Mesendoderm (in vitro differentiated cells): ENCODE results near the gene PGAM5. TPM values are rescaled to one million over a fixed set of nuclear protein-coding genes. Genes with fewer than 3 reads are reported as not detected.
A peak's percentile ranks its signal among the peaks of the same experiment; 100 is the strongest.

Experiments used
- DNase-seq: peaks from one replicate; pipeline ENCODE4 v3.0.0; 2013
- H2AK5ac ChIP-seq: 2 replicates; pipeline ENCODE4 v1.6.1; 2013; ENCODE audit warnings: low read length, inconsistent platforms
- H2BK120ac ChIP-seq: 2 replicates; pipeline ENCODE4 v1.6.1; 2013; ENCODE audit warnings: low read depth, mild to moderate bottlenecking, low read length, moderate library complexity, mixed read lengths
- H2BK15ac ChIP-seq: replicated peaks from 2 replicates; pipeline ENCODE4 v1.6.1; 2013; ENCODE audit warnings: low read depth, mild to moderate bottlenecking, moderate library complexity
- H2BK5ac ChIP-seq: 2 replicates; pipeline ENCODE4 v1.6.1; 2013; ENCODE audit warnings: low read length, inconsistent platforms
- H3K18ac ChIP-seq: 2 replicates; pipeline ENCODE4 v1.6.1; 2013; ENCODE audit warnings: mild to moderate bottlenecking, low read length, mixed read lengths
- H3K23ac ChIP-seq: one replicate; pipeline ENCODE4 v1.6.1; 2013; ENCODE audit warnings: low read length
- H3K27ac ChIP-seq: 2 replicates; pipeline ENCODE4 v1.5.1; 2013; ENCODE audit warnings: low read depth, mild to moderate bottlenecking, inconsistent platforms, low read length, moderate library complexity
- H3K27me3 ChIP-seq: 2 replicates; pipeline ENCODE4 v1.6.1; 2013; ENCODE audit warnings: low read length, control low read depth, mild to moderate bottlenecking, inconsistent platforms; ENCODE audit not compliant: insufficient read depth, poor library complexity
- H3K36me3 ChIP-seq: 2 replicates; pipeline ENCODE4 v1.6.1; 2013; ENCODE audit warnings: low read length, inconsistent platforms; ENCODE audit not compliant: control insufficient read depth, insufficient read depth
- H3K4ac ChIP-seq: one replicate; pipeline ENCODE4 v1.6.1; 2013; ENCODE audit warnings: low read depth, mild to moderate bottlenecking, low read length, moderate library complexity
- H3K4me1 ChIP-seq: 2 replicates; pipeline ENCODE4 v1.6.1; 2013; ENCODE audit warnings: low read depth, low read length, inconsistent platforms; ENCODE audit not compliant: control insufficient read depth
- H3K4me2 ChIP-seq: 2 replicates; pipeline ENCODE4 v1.6.1; 2013; ENCODE audit warnings: low read length
- H3K4me3 ChIP-seq: 2 replicates; pipeline ENCODE4 v1.5.1; 2013; ENCODE audit warnings: mild to moderate bottlenecking, low read length
- H3K56ac ChIP-seq: one replicate; pipeline ENCODE4 v1.6.1; 2013; ENCODE audit warnings: low read length
- H3K79me1 ChIP-seq: 2 replicates; pipeline ENCODE4 v1.6.1; 2013; ENCODE audit warnings: low read length, inconsistent platforms
- H3K79me2 ChIP-seq: 2 replicates; pipeline ENCODE4 v1.6.1; 2013; ENCODE audit warnings: mild to moderate bottlenecking, low read length; ENCODE audit not compliant: control insufficient read depth, insufficient read depth
- H3K9ac ChIP-seq: 2 replicates; pipeline ENCODE4 v1.6.1; 2013; ENCODE audit warnings: low read length, inconsistent platforms
- H4K5ac ChIP-seq: one replicate; pipeline ENCODE4 v1.6.1; 2013; ENCODE audit warnings: low read length
- H4K8ac ChIP-seq: one replicate; pipeline ENCODE4 v1.6.1; 2013; ENCODE audit warnings: low read depth, mild to moderate bottlenecking, control low read depth, low read length, moderate library complexity
- WGBS: extraction: QIAGEN DNeasy Blood & Tissue Kit; methylation state at CpG from one replicate; pipeline ENCODE4 v1.1.7; 2013; ENCODE audit warnings: low lambda C conversion rate, missing lambda C conversion rate; ENCODE audit not compliant: insufficient coverage; ENCODE audit errors: extremely low coverage; 5-methylcytosine and 5-hydroxymethylcytosine counted together
- polyA plus RNA-seq, 2 experiments: library from polyadenylated mRNA; stranded (reverse); fragments of 200-250 nt; gene quantifications; one replicate each; pipeline ENCODE4 v1.2.3, GENCODE V29; 2013

Gene PGAM5
- polyA plus RNA-seq (2013, experiment 1 of 2), result 46.3 TPM
- polyA plus RNA-seq (2013, experiment 2 of 2), result 48.6 TPM

DNA sequence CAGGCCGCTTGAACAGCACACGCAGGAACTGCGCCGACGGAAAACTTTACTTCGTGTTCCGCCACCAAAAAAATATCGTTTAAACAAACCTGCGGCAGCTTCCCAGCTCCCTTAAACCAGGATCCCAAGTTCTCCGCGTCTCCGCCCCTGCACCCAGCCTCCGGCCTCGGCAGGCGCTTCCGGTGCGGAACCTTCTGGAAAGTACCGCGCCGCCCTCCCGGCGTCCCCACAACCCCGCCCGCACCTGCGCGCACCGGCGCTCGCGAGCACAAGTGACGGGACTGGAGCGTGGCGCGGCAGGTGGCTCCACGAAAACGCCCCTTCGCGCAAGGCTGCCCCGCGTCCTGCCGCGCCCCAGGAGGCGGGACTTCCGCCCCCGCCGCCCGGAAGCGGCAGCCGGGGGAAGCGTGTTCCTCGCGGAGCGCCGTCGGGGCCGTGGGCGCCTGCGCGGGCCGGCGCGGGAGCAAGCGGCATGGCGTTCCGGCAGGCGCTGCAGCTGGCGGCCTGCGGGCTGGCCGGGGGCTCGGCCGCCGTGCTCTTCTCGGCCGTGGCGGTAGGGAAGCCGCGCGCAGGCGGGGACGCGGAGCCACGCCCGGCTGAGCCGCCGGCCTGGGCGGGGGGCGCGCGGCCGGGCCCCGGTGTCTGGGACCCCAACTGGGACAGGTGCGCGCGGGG, at the start of gene PGAM5:
Gene PGAM5 (plus strand): TSS at position 438 of the 675 bp plus-strand sequence. CDS start 35 bp downstream, at position 473.
- Histone ChIP-seq H3K27ac (peak within 1 kb of the TSS; percentile 52), H4K5ac (no peak within 1 kb of the TSS), H3K4me2 (peak within 1 kb of the TSS; percentile 87), H3K56ac (peak within 1 kb of the TSS; percentile 96), H3K36me3 (peaks cover 4% of the 10 kb centered on the region), H3K27me3 (no peaks in the 10 kb centered on the region), H3K4me1 (no peaks in the 10 kb centered on the region), H3K79me2 (peaks cover 26% of the 10 kb centered on the region), H2AK5ac (peak within 1 kb of the TSS; percentile 51), H2BK120ac (no peak within 1 kb of the TSS), H3K4me3 (peak within 1 kb of the TSS; percentile 84), H3K23ac (peak within 1 kb of the TSS; percentile 94), H4K8ac (no peak within 1 kb of the TSS), H2BK5ac (no peak within 1 kb of the TSS), H3K18ac (peak within 1 kb of the TSS; percentile 78), H3K4ac (peak within 1 kb of the TSS; percentile 41), H2BK15ac (no peak within 1 kb of the TSS), H3K79me1 (peaks cover 10% of the 10 kb centered on the region), H3K9ac (peak within 1 kb of the TSS; percentile 93)
- WGBS, result no CpG with 5 or more reads among the region's 94 CpGs
- DNase-seq, result peak; percentile 87

GRCh38 chr12:132660996-132661395, 49.6 kb upstream of the PGAM5 start:
- no peak overlapping the region for H4K5ac ChIP-seq
- no peak overlapping the region for H4K8ac ChIP-seq
- H3K56ac ChIP-seq, result no peak overlapping the region
- H3K27me3 ChIP-seq, result no peaks in the 10 kb centered on the region
- H3K4me3 ChIP-seq, result no peak overlapping the region
- peaks cover 8% of the 10 kb centered on the region for H3K79me1 ChIP-seq
- no peaks in the 10 kb centered on the region for H3K4me1 ChIP-seq
- H3K18ac ChIP-seq, result no peak overlapping the region
- H3K27ac ChIP-seq, result no peak overlapping the region
- peaks cover 49% of the 10 kb centered on the region for H3K36me3 ChIP-seq
- H2BK120ac ChIP-seq, result no peak overlapping the region
- no peak overlapping the region for H2BK5ac ChIP-seq
- no peak overlapping the region for H3K9ac ChIP-seq
- H2BK15ac ChIP-seq, result no peak overlapping the region
- DNase-seq, result no peak
- H3K4me2 ChIP-seq, result no peak overlapping the region
- H2AK5ac ChIP-seq, result no peak overlapping the region
- no CpG with 5 or more reads among the region's 11 CpGs for WGBS
- no peak overlapping the region for H3K4ac ChIP-seq
- no peak overlapping the region for H3K23ac ChIP-seq
- H3K79me2 ChIP-seq, result no peaks in the 10 kb centered on the region

DNA sequence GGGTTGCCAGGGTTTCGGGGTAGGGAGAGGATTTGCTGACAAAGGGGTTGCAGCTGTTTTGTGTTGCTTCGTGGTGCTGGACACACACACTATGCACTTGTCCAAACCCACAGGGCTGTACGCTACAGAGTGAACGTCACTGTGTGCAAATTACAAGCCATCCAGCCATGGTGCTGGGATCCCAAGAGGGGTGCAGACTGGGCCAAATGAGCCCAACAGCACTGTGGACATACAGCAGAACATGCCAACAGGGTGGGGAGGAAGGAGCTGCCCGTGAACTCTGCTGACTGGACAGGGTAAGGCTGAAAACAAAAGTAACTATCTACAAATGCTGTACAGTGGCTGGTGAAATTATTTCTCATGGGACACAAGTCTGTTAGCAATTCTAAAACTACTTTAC, 48.7 kb upstream of the PGAM5 start:
- Histone ChIP-seq H3K27me3 (no peaks in the 10 kb centered on the region), H2BK15ac (no peak overlapping the region), H3K18ac (no peak overlapping the region), H4K5ac (no peak overlapping the region), H4K8ac (no peak overlapping the region), H3K4ac (no peak overlapping the region), H3K36me3 (peaks cover 46% of the 10 kb centered on the region), H3K27ac (no peak overlapping the region), H3K4me3 (no peak overlapping the region), H2BK5ac (no peak overlapping the region), H2AK5ac (no peak overlapping the region), H3K4me1 (no peaks in the 10 kb centered on the region), H3K4me2 (no peak overlapping the region), H3K23ac (no peak overlapping the region), H2BK120ac (no peak overlapping the region), H3K79me2 (no peaks in the 10 kb centered on the region), H3K56ac (no peak overlapping the region), H3K79me1 (peaks cover 8% of the 10 kb centered on the region), H3K9ac (no peak overlapping the region)
- no peak for DNase-seq
- WGBS, result no CpG with 5 or more reads among the region's 5 CpGs

DNA sequence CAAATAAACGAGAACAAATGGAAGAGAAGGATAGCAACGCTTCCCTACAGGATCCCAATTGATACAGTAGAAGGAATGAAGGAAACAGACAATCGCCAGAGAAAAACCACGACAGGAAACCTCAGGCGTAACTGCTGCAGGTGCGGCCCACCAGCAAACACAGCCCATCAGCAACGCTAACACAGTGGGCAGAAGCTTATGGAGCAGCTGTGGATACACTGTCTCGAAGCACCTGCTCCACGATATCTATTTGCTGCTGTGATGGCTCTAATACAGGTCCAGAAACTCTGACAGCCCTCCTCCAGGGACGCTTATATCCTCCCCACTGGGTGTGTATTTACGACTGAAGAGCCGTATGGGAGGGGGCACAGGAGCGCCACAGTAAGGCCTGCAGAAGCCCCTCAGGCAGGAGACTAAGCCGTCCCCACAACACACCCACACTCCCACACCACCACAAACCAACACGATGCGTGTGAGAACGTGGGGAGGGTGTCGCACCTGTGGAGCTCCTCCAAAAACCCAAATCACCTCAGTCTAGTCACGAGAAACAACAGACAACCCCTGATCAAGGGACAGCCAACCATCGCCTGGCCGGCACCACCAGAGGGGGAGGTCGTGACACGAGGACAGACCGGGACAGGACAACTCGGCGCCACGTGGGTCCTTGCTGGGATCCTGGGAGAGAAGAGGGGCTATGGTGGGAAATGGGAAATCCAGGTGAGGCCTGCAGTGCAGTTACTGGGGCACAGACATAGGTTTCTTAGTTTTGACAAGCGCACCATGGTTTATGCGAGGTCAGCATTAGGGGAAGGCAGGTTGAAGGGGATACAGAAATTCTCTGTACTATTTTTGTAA, 47.5 kb upstream of the PGAM5 start:
- DNase-seq, result no peak
- Histone ChIP-seq H3K36me3 (peaks cover 46% of the 10 kb centered on the region), H2BK120ac (no peak overlapping the region)

GRCh38 chr12:132664206-132665148, 46.2 kb upstream of the PGAM5 start:
- peaks cover 8% of the 10 kb centered on the region for H3K79me1 ChIP-seq
- DNase-seq, result peak; percentile 53
- no peak overlapping the region for H2BK15ac ChIP-seq
- H3K79me2 ChIP-seq, result no peaks in the 10 kb centered on the region
- H3K23ac ChIP-seq, result peak overlapping the region; percentile 57
- no peak overlapping the region for H3K9ac ChIP-seq
- no CpG with 5 or more reads among the region's 21 CpGs for WGBS
- H3K4me3 ChIP-seq, result no peak overlapping the region
- H3K27ac ChIP-seq, result no peak overlapping the region
- H3K27me3 ChIP-seq, result no peaks in the 10 kb centered on the region
- H2BK120ac ChIP-seq, result no peak overlapping the region
- H3K4me2 ChIP-seq, result no peak overlapping the region
- H2BK5ac ChIP-seq, result no peak overlapping the region
- no peaks in the 10 kb centered on the region for H3K4me1 ChIP-seq
- no peak overlapping the region for H4K5ac ChIP-seq
- H3K18ac ChIP-seq, result no peak overlapping the region
- H4K8ac ChIP-seq, result no peak overlapping the region
- no peak overlapping the region for H3K4ac ChIP-seq
- no peak overlapping the region for H2AK5ac ChIP-seq
- no peak overlapping the region for H3K56ac ChIP-seq
- H3K36me3 ChIP-seq, result peaks cover 39% of the 10 kb centered on the region

More for the DNA sequence above, 47.5 kb upstream of the PGAM5 start:
- Histone ChIP-seq H3K18ac (no peak overlapping the region), H3K79me1 (peaks cover 8% of the 10 kb centered on the region), H3K56ac (no peak overlapping the region), H2BK5ac (no peak overlapping the region), H3K23ac (no peak overlapping the region), H3K27me3 (no peaks in the 10 kb centered on the region), H3K4me2 (no peak overlapping the region), H3K9ac (no peak overlapping the region), H4K5ac (no peak overlapping the region), H3K4me1 (no peaks in the 10 kb centered on the region), H3K79me2 (no peaks in the 10 kb centered on the region), H3K4me3 (no peak overlapping the region), H2AK5ac (no peak overlapping the region), H4K8ac (no peak overlapping the region), H3K27ac (no peak overlapping the region), H2BK15ac (no peak overlapping the region), H3K4ac (no peak overlapping the region)
- WGBS, result no CpG with 5 or more reads among the region's 29 CpGs
